Astrocyte (in vitro differentiated cells and primary cell): ENCODE measurements around the gene DPP4. TPM values are rescaled to one million over a fixed set of nuclear protein-coding genes. Genes with fewer than 3 reads are reported as not detected.

Experiments used
- DNase-seq: peaks from one replicate; pipeline ENCODE4 v3.0.0-alpha.2; 2010; ENCODE audit warnings: low read depth
- FAIRE-seq: peaks from 2 replicates; lab custom pipeline; 2011; peaks lifted over from hg19 to GRCh38; lab: Jason Lieb, UNC
- H2AFZ ChIP-seq: 2 replicates; pipeline ENCODE4 v1.6.0; 2012; ENCODE audit warnings: low read depth, low read length, inconsistent platforms
- H3K27ac ChIP-seq: 2 replicates; pipeline ENCODE4 v1.5.1; 2011; ENCODE audit warnings: low read depth, low read length, inconsistent platforms
- H3K27me3 ChIP-seq: 2 replicates; pipeline ENCODE4 v1.6.0; 2011; ENCODE audit warnings: low read length, inconsistent platforms; ENCODE audit not compliant: insufficient read depth
- H3K36me3 ChIP-seq: 2 replicates; pipeline ENCODE4 v1.5.1; 2011; ENCODE audit warnings: low read length, inconsistent platforms; ENCODE audit not compliant: insufficient read depth
- H3K4me1 ChIP-seq: 2 replicates; pipeline ENCODE4 v1.5.1; 2011; ENCODE audit warnings: low read length, inconsistent platforms; ENCODE audit not compliant: insufficient read depth
- H3K4me2 ChIP-seq: 2 replicates; pipeline ENCODE4 v1.6.0; 2012; ENCODE audit warnings: low read length, inconsistent platforms
- H3K4me3 ChIP-seq: 2 replicates; pipeline ENCODE4 v1.5.1; 2011; ENCODE audit warnings: low read depth, mild to moderate bottlenecking, low read length, inconsistent platforms; ENCODE audit not compliant: insufficient read depth
- H3K79me2 ChIP-seq: 2 replicates; pipeline ENCODE4 v1.6.0; 2012; ENCODE audit warnings: mild to moderate bottlenecking, low read length, inconsistent platforms; ENCODE audit not compliant: insufficient read depth
- H3K9ac ChIP-seq: 2 replicates; pipeline ENCODE4 v1.6.0; 2012; ENCODE audit warnings: mild to moderate bottlenecking, low read length, inconsistent platforms
- H3K9me3 ChIP-seq: 2 replicates; pipeline ENCODE4 v1.5.1; 2012; ENCODE audit warnings: low read depth, mild to moderate bottlenecking, low read length, inconsistent platforms; ENCODE audit not compliant: insufficient read depth
- H4K20me1 ChIP-seq: 2 replicates; pipeline ENCODE4 v1.6.0; 2012; ENCODE audit warnings: low read length, inconsistent platforms; ENCODE audit not compliant: insufficient read depth
- H3K27ac Mint-ChIP-seq: one replicate; pipeline ENCODE4 v1.8.0; 2021; ENCODE audit warnings: mild to moderate bottlenecking, mixed read lengths; ENCODE audit not compliant: unreplicated experiment
- H3K27me3 Mint-ChIP-seq: one replicate; pipeline ENCODE4 v1.8.0; 2021; ENCODE audit warnings: low read depth, mixed read lengths; ENCODE audit not compliant: unreplicated experiment
- H3K36me3 Mint-ChIP-seq: one replicate; pipeline ENCODE4 v1.8.0; 2021; ENCODE audit warnings: low read depth, mixed read lengths; ENCODE audit not compliant: unreplicated experiment
- H3K4me1 Mint-ChIP-seq: one replicate; pipeline ENCODE4 v1.8.0; 2021; ENCODE audit warnings: low read depth, mixed read lengths; ENCODE audit not compliant: unreplicated experiment
- H3K4me3 Mint-ChIP-seq: one replicate; pipeline ENCODE4 v1.8.0; 2021; ENCODE audit warnings: mild to moderate bottlenecking, moderate library complexity, mixed read lengths; ENCODE audit not compliant: unreplicated experiment
- H3K9me3 Mint-ChIP-seq: one replicate; pipeline ENCODE4 v1.8.0; 2021; ENCODE audit warnings: mild to moderate bottlenecking, mixed read lengths; ENCODE audit not compliant: unreplicated experiment
- CTCF ChIP-seq: IDR thresholded peaks from 2 replicates; pipeline ENCODE4 v1.5.1; 2011; ENCODE audit warnings: low read depth, mild to moderate bottlenecking, inconsistent platforms, low read length, moderate library complexity; ENCODE audit not compliant: insufficient read depth
- EZH2 ChIP-seq: IDR thresholded peaks from 2 replicates; pipeline ENCODE4 v1.6.1; 2012; ENCODE audit warnings: mild to moderate bottlenecking, low read length, inconsistent platforms; ENCODE audit not compliant: insufficient read depth
- total RNA-seq: library from RNA; stranded (reverse); gene quantifications from 2 replicates; pipeline ENCODE4 v1.2.1, GENCODE V29; 2021

The DPP4 gene
- total RNA-seq, 1 donor from 2014 or later = 5.3 TPM

GRCh38 chr2:161999321-161999720 is 74.7 kb downstream of the DPP4 start:
- H4K20me1 ChIP-seq = no peaks in the 10 kb centered on the region
- H3K36me3 ChIP-seq = no peaks in the 10 kb centered on the region
- H3K27me3 ChIP-seq = no peaks in the 10 kb centered on the region
- no peaks in the 10 kb centered on the region for H3K79me2 ChIP-seq
- no peak overlapping the region for H3K27ac ChIP-seq
- H3K4me1 ChIP-seq = no peaks in the 10 kb centered on the region
- FAIRE-seq (no peak), DNase-seq (no peak)
- H3K27ac Mint-ChIP-seq = no peak overlapping the region
- H3K4me2 ChIP-seq = no peak overlapping the region
- no peaks in the 10 kb centered on the region for H3K9me3 Mint-ChIP-seq
- no peak overlapping the region for H3K4me3 Mint-ChIP-seq
- no peak overlapping the region for H3K9ac ChIP-seq
- no peaks in the 10 kb centered on the region for H3K9me3 ChIP-seq
- TF ChIP-seq EZH2 (no peak), CTCF (no peak)
- no peak overlapping the region for H2AFZ ChIP-seq
- H3K4me1 Mint-ChIP-seq = peaks cover 8% of the 10 kb centered on the region
- H3K4me3 ChIP-seq = no peak overlapping the region
- no peaks in the 10 kb centered on the region for H3K36me3 Mint-ChIP-seq
- no peaks in the 10 kb centered on the region for H3K27me3 Mint-ChIP-seq

- no peaks in the 10 kb centered on the region for H4K20me1 ChIP-seq
- H3K4me1 Mint-ChIP-seq = peaks cover 3% of the 10 kb centered on the region
- H3K4me1 ChIP-seq = no peaks in the 10 kb centered on the region
- no peaks in the 10 kb centered on the region for H3K9me3 ChIP-seq
- no peaks in the 10 kb centered on the region for H3K27me3 Mint-ChIP-seq
- no peak overlapping the region for H3K9ac ChIP-seq
- no peak overlapping the region for H3K27ac Mint-ChIP-seq
- no peaks in the 10 kb centered on the region for H3K36me3 ChIP-seq
- FAIRE-seq (no peak), DNase-seq (no peak)
- H3K9me3 Mint-ChIP-seq = no peaks in the 10 kb centered on the region
- H2AFZ ChIP-seq = no peak overlapping the region
- no peak overlapping the region for H3K4me2 ChIP-seq
- no peaks in the 10 kb centered on the region for H3K27me3 ChIP-seq
- no peaks in the 10 kb centered on the region for H3K36me3 Mint-ChIP-seq
- no peak overlapping the region for H3K4me3 ChIP-seq
- no peak for TF ChIP-seq CTCF
- no peak for TF ChIP-seq EZH2
- no peak overlapping the region for H3K27ac ChIP-seq
- no peak overlapping the region for H3K4me3 Mint-ChIP-seq
- no peaks in the 10 kb centered on the region for H3K79me2 ChIP-seq
These were observed 75.2 kb downstream of the DPP4 start for GRCh38 chr2:161998857-161999256.

- TF ChIP-seq EZH2 = no peak
- no peaks in the 10 kb centered on the region for H3K4me1 ChIP-seq
- Mint-ChIP-seq H3K9me3 (no peaks in the 10 kb centered on the region), H3K27ac (no peak overlapping the region), H3K36me3 (no peaks in the 10 kb centered on the region), H3K4me1 (peaks cover 3% of the 10 kb centered on the region), H3K4me3 (no peak overlapping the region), H3K27me3 (no peaks in the 10 kb centered on the region)
- no peak overlapping the region for H3K4me2 ChIP-seq
- H4K20me1 ChIP-seq = no peaks in the 10 kb centered on the region
- H3K4me3 ChIP-seq = no peak overlapping the region
- H3K9ac ChIP-seq = no peak overlapping the region
- no peak overlapping the region for H3K27ac ChIP-seq
- no peaks in the 10 kb centered on the region for H3K79me2 ChIP-seq
- FAIRE-seq (no peak), DNase-seq (no peak)
- no peaks in the 10 kb centered on the region for H3K36me3 ChIP-seq
- H2AFZ ChIP-seq = no peak overlapping the region
- no peaks in the 10 kb centered on the region for H3K9me3 ChIP-seq
- H3K27me3 ChIP-seq = no peaks in the 10 kb centered on the region
These were observed 76.0 kb downstream of the DPP4 start for GRCh38 chr2:161997916-161998471.
